Measurements from ENCODE around the gene MRAP. TPM values are rescaled to one million over a fixed set of nuclear protein-coding genes. Genes with fewer than 3 reads are reported as not detected.

MRAP gene
- total and polyA plus RNA-seq, 2 experiments from 2014 or later, result not detected

DNA sequence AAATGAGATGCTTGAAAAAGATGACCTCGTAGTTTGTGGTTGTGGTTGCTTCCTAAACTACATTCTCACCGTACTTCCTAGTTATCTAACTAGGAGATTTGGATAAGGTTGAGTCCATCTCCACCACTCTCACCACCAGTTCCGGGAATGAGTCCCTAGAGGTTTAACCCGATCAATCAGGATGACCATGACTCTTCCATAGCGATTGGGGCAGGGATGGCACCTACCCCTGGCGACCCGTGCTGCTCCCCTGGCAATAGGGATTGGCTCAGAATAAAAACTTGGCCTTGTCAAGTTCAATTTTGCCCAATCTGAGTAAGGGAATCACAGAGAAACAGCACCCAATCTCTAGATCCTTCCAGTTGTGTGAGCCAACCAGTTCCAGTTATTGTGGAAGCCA, 17.1 kb upstream of the MRAP start:
- TF ChIP-seq, protein P1, sequence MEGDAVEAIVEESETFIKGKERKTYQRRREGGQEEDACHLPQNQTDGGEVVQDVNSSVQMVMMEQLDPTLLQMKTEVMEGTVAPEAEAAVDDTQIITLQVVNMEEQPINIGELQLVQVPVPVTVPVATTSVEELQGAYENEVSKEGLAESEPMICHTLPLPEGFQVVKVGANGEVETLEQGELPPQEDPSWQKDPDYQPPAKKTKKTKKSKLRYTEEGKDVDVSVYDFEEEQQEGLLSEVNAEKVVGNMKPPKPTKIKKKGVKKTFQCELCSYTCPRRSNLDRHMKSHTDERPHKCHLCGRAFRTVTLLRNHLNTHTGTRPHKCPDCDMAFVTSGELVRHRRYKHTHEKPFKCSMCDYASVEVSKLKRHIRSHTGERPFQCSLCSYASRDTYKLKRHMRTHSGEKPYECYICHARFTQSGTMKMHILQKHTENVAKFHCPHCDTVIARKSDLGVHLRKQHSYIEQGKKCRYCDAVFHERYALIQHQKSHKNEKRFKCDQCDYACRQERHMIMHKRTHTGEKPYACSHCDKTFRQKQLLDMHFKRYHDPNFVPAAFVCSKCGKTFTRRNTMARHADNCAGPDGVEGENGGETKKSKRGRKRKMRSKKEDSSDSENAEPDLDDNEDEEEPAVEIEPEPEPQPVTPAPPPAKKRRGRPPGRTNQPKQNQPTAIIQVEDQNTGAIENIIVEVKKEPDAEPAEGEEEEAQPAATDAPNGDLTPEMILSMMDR (IDR thresholded peaks at IDR 0.05; ENCODE audit: low read depth, low read length), result no peak
- H3K27ac ChIP-seq, result no peak overlapping the region
- no peaks in the 10 kb centered on the region for H3K36me3 ChIP-seq
- H3K4me3 ChIP-seq, result no peak overlapping the region
- H3K9me3 ChIP-seq (ENCODE audit: low read depth), result no peaks in the 10 kb centered on the region
- peaks cover 6% of the 10 kb centered on the region for H3K4me1 ChIP-seq (ENCODE audit: low read depth)
- no peaks in the 10 kb centered on the region for H3K27me3 ChIP-seq
- no peak for DNase-seq (ENCODE audit: low read depth in 1 of 2, low spot score in 1 of 2)

DNA sequence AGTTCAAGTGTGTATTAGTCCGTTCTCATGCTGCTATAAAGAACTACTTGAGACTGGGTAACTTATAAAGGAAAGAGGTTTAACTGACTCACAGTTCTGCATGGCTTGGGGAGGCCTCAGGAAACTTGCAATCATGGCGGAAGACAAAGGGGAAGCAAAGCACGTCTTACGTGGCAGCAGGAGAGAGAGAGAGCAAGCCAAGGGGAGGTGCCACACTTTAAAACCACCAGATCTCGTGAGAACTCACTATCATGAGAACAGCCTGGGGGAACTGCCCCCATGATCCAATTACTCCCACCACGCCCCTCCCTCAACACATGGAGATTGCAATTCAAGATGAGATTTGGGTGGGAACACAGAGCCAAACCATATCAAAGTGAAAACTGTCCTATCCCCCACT, 15.7 kb upstream of the MRAP start:
- H3K27me3 ChIP-seq, result no peaks in the 10 kb centered on the region
- peaks cover 4% of the 10 kb centered on the region for H3K4me1 ChIP-seq (ENCODE audit: low read depth)
- no peak for DNase-seq (ENCODE audit: low read depth in 1 of 2, low spot score in 1 of 2)
- no peaks in the 10 kb centered on the region for H3K9me3 ChIP-seq (ENCODE audit: low read depth)
- H3K4me3 ChIP-seq, result no peak overlapping the region
- H3K27ac ChIP-seq, result no peak overlapping the region
- TF ChIP-seq, protein P1 (IDR thresholded peaks at IDR 0.05; ENCODE audit: low read depth, low read length), result no peak
- no peaks in the 10 kb centered on the region for H3K36me3 ChIP-seq

DNA sequence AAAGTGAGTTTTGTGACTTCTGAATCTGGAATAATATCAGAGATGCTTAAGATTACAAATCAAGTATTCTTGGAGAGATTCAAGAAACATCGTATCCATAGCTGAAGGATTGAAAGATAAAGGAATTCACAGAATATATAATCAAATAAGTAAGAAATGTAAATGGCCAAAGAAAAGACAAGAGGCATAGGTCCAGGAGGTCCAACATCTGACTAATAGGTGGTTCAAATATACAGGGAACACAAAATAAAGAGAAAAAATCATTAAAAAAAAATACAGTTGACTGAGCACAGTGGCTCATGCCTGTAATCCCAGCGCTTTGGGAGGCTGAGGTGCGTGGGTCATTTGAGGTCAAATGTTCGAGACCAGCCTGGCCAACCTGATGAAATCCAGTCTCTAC, 13.2 kb upstream of the MRAP start:
- no peaks in the 10 kb centered on the region for H3K4me1 ChIP-seq (ENCODE audit: low read depth)
- H3K36me3 ChIP-seq, result no peaks in the 10 kb centered on the region
- TF ChIP-seq, protein P1 (IDR thresholded peaks at IDR 0.05; ENCODE audit: low read depth, low read length), result no peak
- H3K27me3 ChIP-seq, result no peaks in the 10 kb centered on the region
- no peaks in the 10 kb centered on the region for H3K9me3 ChIP-seq (ENCODE audit: low read depth)
- H3K27ac ChIP-seq, result no peak overlapping the region
- no peak overlapping the region for H3K4me3 ChIP-seq
- no peak for DNase-seq (ENCODE audit: low read depth in 1 of 2, low spot score in 1 of 2)

DNA sequence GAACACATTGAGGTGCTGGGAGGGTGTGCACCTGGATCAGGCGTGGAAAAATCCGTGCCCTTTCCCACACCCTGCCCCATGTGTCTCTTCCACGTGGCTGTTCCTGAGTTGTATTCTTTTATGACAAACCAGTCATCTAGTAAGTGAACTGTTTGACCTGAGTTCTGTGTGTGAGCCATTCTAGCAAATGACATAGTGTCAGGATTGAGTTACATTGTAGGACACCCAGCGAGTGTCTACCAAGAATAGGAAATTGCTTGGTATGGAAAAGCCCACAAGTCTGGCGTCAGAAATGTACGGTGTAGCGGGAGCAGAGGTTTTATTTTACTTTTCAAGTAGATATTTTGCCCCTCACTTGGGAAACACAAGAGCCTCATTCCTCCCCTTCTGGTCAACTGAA, 1.2 kb upstream of the MRAP start:
- no peak overlapping the region for H3K4me3 ChIP-seq
- no peaks in the 10 kb centered on the region for H3K9me3 ChIP-seq (ENCODE audit: low read depth)
- no peak for DNase-seq (ENCODE audit: low read depth in 1 of 2, low spot score in 1 of 2)
- no peaks in the 10 kb centered on the region for H3K27me3 ChIP-seq
- H3K4me1 ChIP-seq (ENCODE audit: low read depth), result no peaks in the 10 kb centered on the region
- H3K36me3 ChIP-seq, result no peaks in the 10 kb centered on the region
- no peak overlapping the region for H3K27ac ChIP-seq
- TF ChIP-seq, protein P1 (IDR thresholded peaks at IDR 0.05; ENCODE audit: low read depth, low read length), result no peak

DNA sequence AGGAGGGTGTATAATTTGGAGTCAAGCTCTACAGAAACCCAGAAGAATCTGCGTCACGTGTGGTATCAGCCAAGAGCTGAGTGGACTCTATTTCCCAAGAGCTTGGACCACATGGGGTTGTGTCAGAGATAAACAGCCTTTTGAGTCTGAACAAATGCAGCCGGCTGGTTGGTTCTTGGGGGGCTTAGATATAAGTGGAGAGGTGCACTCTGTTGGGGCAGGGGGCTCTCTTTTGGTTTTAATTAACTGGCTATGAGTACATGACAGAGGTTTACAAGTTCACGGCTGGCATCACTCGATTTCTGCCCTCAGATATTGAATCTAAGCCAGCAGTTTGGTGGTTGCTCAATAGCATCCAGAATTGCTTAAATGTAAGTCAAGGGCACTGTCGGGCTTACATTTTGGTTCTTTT, 501 bp upstream of the MRAP start:
- no peaks in the 10 kb centered on the region for H3K4me1 ChIP-seq (ENCODE audit: low read depth)
- no peaks in the 10 kb centered on the region for H3K27me3 ChIP-seq
- H3K27ac ChIP-seq, result no peak overlapping the region
- no peaks in the 10 kb centered on the region for H3K36me3 ChIP-seq
- H3K9me3 ChIP-seq (ENCODE audit: low read depth), result no peaks in the 10 kb centered on the region
- TF ChIP-seq, protein P1 (IDR thresholded peaks at IDR 0.05; ENCODE audit: low read depth, low read length), result no peak
- no peak overlapping the region for H3K4me3 ChIP-seq
- peak in 1 of 2 donors; percentile 89 for DNase-seq (ENCODE audit: low read depth in 1 of 2, low spot score in 1 of 2)

DNA sequence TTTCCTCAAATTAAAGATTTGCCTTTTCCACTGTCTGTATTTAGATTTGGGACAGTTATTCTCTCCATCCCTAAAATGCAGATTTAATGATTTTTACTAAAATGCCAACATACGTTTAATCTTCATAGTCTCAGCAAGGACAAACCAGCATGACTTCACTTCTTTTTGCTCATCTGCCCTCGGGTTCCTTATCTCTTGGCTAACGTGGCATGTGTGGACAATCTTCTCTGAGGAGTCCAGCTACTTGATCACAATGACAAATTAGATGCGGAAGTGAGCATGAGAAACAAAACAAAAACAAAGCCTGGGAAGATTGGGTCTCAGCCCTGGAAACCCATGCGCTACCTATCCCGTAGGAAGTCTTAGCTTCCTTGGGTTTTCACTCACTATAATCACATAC, 1.0 kb downstream of the MRAP start:
- H3K27me3 ChIP-seq, result no peaks in the 10 kb centered on the region
- TF ChIP-seq, protein P1 (IDR thresholded peaks at IDR 0.05; ENCODE audit: low read depth, low read length), result no peak
- H3K36me3 ChIP-seq, result no peaks in the 10 kb centered on the region
- no peak for DNase-seq (ENCODE audit: low read depth in 1 of 2, low spot score in 1 of 2)
- no peaks in the 10 kb centered on the region for H3K4me1 ChIP-seq (ENCODE audit: low read depth)
- no peak overlapping the region for H3K4me3 ChIP-seq
- H3K9me3 ChIP-seq (ENCODE audit: low read depth), result no peaks in the 10 kb centered on the region
- H3K27ac ChIP-seq, result no peak overlapping the region

Data from cardiac muscle cell (in vitro differentiated cells and primary cell).